WERI-Rb-1 (cell line): ENCODE results near the gene AGAP1.

Source experiments
- DNase-seq: peaks from one replicate; pipeline ENCODE4 v3.0.0-alpha.2; 2020
- H3K27ac ChIP-seq: fragments of 250-450 bp; sonication (Bioruptor Pico); 2 replicates; pipeline ENCODE4 v1.5.1; 2020; ENCODE audit warnings: mild to moderate bottlenecking, moderate library complexity
- H3K27me3 ChIP-seq: fragments of 250-450 bp; sonication (Bioruptor Pico); 2 replicates; pipeline ENCODE4 v1.5.1; 2021; ENCODE audit warnings: mild to moderate bottlenecking, low read depth, moderate library complexity; ENCODE audit not compliant: insufficient read depth, severe bottlenecking
- H3K36me3 ChIP-seq: fragments of 250-450 bp; sonication (Bioruptor Pico); 2 replicates; pipeline ENCODE4 v1.5.1; 2020; ENCODE audit warnings: mild to moderate bottlenecking, moderate library complexity
- H3K4me3 ChIP-seq: 2 replicates; pipeline ENCODE4 v1.5.1; 2011; ENCODE audit warnings: low read depth, mild to moderate bottlenecking, control low read depth, low read length
- H3K9me3 ChIP-seq: fragments of 250-450 bp; sonication (Bioruptor Pico); 2 replicates; pipeline ENCODE4 v1.5.1; 2021; ENCODE audit warnings: mild to moderate bottlenecking, moderate library complexity; ENCODE audit not compliant: severe bottlenecking
- CTCF ChIP-seq: IDR thresholded peaks from 2 replicates; pipeline ENCODE4 v1.5.1; 2011; ENCODE audit warnings: low read depth, mild to moderate bottlenecking, control low read depth, inconsistent platforms, low read length

Gene AGAP1

GRCh38 chr2:236054125-236054524, 560.3 kb downstream of the AGAP1 start:
- no peak for DNase-seq
- H3K27me3 ChIP-seq = no peaks in the 10 kb centered on the region
- no peak for TF ChIP-seq CTCF
- H3K9me3 ChIP-seq = peaks cover 15% of the 10 kb centered on the region
- no peak overlapping the region for H3K27ac ChIP-seq
- no peak overlapping the region for H3K4me3 ChIP-seq
- H3K36me3 ChIP-seq = peaks cover 55% of the 10 kb centered on the region

DNA sequence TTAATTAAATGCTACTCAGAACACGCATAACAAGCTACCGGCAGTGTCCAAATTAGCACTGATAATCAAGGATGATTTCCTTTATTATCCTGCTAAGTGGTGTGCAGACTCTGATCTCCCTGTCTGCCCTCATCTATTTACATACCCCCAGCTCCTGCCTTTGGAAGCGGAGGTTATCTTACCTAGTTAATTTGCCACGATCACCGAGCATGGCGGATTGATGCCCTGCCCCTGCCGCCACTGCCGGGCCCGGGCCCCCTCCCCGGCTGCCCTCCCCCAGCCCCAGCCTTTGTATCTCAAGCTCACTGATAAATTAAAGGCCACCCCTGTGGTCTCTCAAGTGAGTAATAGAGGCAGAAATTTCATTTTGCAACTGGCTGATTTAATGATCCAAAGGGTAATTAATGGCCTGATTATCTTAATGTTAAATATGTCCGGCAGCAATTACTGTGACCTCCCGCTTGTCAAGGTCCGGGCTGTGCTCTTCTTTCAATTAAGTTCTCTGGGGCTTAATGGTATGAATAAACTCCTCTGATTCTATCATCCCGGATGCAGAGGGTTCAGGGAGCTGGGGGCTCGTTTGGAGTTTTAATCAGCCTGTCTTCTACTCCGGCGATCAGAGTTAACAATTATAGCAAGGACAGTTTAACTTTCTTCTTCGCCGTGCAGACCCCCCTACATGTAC, 560.9 kb downstream of the AGAP1 start:
- DNase-seq = no peak
- H3K27ac ChIP-seq = no peak overlapping the region
- no peaks in the 10 kb centered on the region for H3K27me3 ChIP-seq
- peaks cover 15% of the 10 kb centered on the region for H3K9me3 ChIP-seq
- H3K36me3 ChIP-seq = peaks cover 51% of the 10 kb centered on the region
- no peak overlapping the region for H3K4me3 ChIP-seq
- no peak for TF ChIP-seq CTCF

DNA sequence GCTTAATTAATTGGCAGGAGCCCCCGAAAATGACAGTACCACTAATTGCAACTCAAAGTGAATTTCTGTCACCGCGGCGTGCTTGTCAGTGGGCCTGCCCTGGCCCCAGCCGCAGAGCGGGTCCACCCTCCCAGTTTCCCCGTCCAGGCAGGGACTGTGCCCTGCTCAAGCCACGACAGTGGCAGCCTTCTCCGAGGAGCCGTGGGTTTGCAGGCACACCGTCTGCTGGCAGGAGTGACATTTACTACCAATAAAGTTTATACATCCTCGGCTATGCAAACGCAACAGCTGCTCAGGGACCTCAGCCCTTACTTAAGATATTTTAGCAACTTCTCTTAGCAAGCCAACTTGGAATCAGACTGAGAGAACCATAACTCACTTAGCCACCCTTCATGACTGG, 561.6 kb downstream of the AGAP1 start:
- H3K27me3 ChIP-seq = no peaks in the 10 kb centered on the region
- DNase-seq = no peak
- H3K9me3 ChIP-seq = peaks cover 15% of the 10 kb centered on the region
- TF ChIP-seq CTCF = no peak
- H3K4me3 ChIP-seq = no peak overlapping the region
- H3K36me3 ChIP-seq = peaks cover 46% of the 10 kb centered on the region
- no peak overlapping the region for H3K27ac ChIP-seq

DNA sequence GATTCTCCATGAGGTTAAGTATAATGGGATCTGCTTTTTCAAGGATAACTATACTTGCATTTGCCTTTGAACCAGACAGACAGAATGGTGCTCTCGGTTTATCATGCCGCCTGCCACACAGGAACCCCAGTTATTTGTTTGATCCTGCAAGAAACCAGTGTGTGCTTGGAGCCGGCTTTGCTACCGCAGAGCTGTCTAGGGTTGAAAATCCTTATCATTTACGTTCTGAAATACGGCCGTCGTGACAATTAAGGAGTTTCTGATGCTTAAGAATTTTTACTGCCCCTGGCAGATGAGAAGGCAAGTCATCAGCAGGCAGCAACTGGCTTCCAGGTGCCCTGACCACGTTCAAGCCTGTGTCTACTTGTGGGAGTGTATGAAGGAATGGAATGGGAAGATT, 562.3 kb downstream of the AGAP1 start:
- DNase-seq = no peak
- Histone ChIP-seq H3K36me3 (peaks cover 46% of the 10 kb centered on the region), H3K9me3 (peaks cover 15% of the 10 kb centered on the region), H3K27ac (no peak overlapping the region), H3K4me3 (no peak overlapping the region), H3K27me3 (no peaks in the 10 kb centered on the region)
- TF ChIP-seq CTCF = no peak

- H3K27ac ChIP-seq = no peak overlapping the region
- H3K36me3 ChIP-seq = peaks cover 41% of the 10 kb centered on the region
- no peak for DNase-seq
- peaks cover 15% of the 10 kb centered on the region for H3K9me3 ChIP-seq
- no peak for TF ChIP-seq CTCF
- no peaks in the 10 kb centered on the region for H3K27me3 ChIP-seq
- H3K4me3 ChIP-seq = no peak overlapping the region
Observed at GRCh38 chr2:236057375-236057774, 563.5 kb downstream of the AGAP1 start.

DNA sequence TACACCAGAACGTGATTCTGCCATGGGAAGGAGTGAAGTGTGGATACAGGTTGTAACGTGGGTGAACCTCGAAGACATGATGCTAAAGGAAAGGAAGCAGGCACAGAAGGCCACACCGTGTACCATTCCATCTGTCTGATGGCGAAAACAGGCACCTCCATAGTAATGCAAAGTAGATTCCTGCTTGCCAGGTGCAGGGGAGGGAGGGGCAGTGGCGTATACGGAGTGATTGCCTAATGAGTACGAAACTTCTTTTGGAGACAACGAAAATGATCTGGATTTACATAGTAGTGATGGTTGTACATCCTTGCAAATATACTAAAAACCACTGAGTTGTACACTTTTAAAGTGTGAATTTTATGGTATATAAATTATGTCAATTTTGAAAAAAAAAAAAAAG, 567.7 kb downstream of the AGAP1 start:
- no peak for DNase-seq
- no peak overlapping the region for H3K4me3 ChIP-seq
- peaks cover 15% of the 10 kb centered on the region for H3K9me3 ChIP-seq
- no peak overlapping the region for H3K27ac ChIP-seq
- TF ChIP-seq CTCF = no peak
- H3K36me3 ChIP-seq = peaks cover 34% of the 10 kb centered on the region
- no peaks in the 10 kb centered on the region for H3K27me3 ChIP-seq
